ENCODE measurements around the gene DNAJC15.
A peak's percentile ranks its signal among the peaks of the same experiment; 100 is the strongest.
"Not testable (repeated sequence)": the region's sequence is repeated elsewhere in the genome, so short reads cannot be mapped to it uniquely, and the experiment has no call there.

DNAJC15 gene

GRCh38 chr13:43044720-43045301 is 21.4 kb downstream of the DNAJC15 start:
- DNase-seq: no peak

- DNase-seq: peak in 5 of 58 donors; percentile 3 to 31 (median 7)
Measured at GRCh38 chr13:43045302-43045773, 22.0 kb downstream of the DNAJC15 start.

- no peak for DNase-seq
Measured at GRCh38 chr13:43046259-43046658, 22.9 kb downstream of the DNAJC15 start.

- DNase-seq: no peak
Measured at GRCh38 chr13:43054803-43055802, 31.7 kb downstream of the DNAJC15 start.

- no peak for DNase-seq
Measured at GRCh38 chr13:43057653-43058317, 34.4 kb downstream of the DNAJC15 start.

- DNase-seq: no peak
Measured at GRCh38 chr13:43058318-43058674, 34.9 kb downstream of the DNAJC15 start.

GRCh38 chr13:43058831-43059230 is 35.4 kb downstream of the DNAJC15 start:
- DNase-seq: no peak

GRCh38 chr13:43059779-43060178 is 36.4 kb downstream of the DNAJC15 start:
- not testable (repeated sequence) for DNase-seq

- not testable (repeated sequence) for DNase-seq
Measured at GRCh38 chr13:43060806-43061205, 37.4 kb downstream of the DNAJC15 start.

GRCh38 chr13:43061496-43062280 is 38.3 kb downstream of the DNAJC15 start:
- DNase-seq: no peak

- no peak for DNase-seq
Measured at GRCh38 chr13:43071824-43072223, 48.4 kb downstream of the DNAJC15 start.

GRCh38 chr13:43072394-43072793 is 49.0 kb downstream of the DNAJC15 start:
- DNase-seq: peak in 1 of 58 donors; percentile 7

GRCh38 chr13:43074824-43075510 is 51.6 kb downstream of the DNAJC15 start:
- DNase-seq: no peak

- not testable (repeated sequence) for DNase-seq
Measured at GRCh38 chr13:43075511-43075902, 52.1 kb downstream of the DNAJC15 start.

- DNase-seq: no peak
Measured at GRCh38 chr13:43077046-43077445, 53.7 kb downstream of the DNAJC15 start.

GRCh38 chr13:43077461-43077860 is 54.1 kb downstream of the DNAJC15 start:
- no peak for DNase-seq

- DNase-seq: no peak
Measured at GRCh38 chr13:43077906-43078305, 54.5 kb downstream of the DNAJC15 start.

GRCh38 chr13:43078399-43078798 is 55.0 kb downstream of the DNAJC15 start:
- DNase-seq: no peak

- no peak for DNase-seq
Measured at GRCh38 chr13:43079392-43079931, 56.1 kb downstream of the DNAJC15 start.

GRCh38 chr13:43080199-43080598 is 56.8 kb downstream of the DNAJC15 start:
- DNase-seq: no peak

Measured in anterior cingulate cortex (tissue), 58 donors.